Suppressor macrophage (primary cell): ENCODE results near the gene SLC31A1.
"Not testable (repeated sequence)": the region's sequence is repeated elsewhere in the genome, so short reads cannot be mapped to it uniquely, and the experiment has no call there.

ENCODE experiments used
- DNase-seq, 4 experiments: peaks; one replicate each; pipeline ENCODE4 v3.0.0-alpha.2; 2020 to 2022

SLC31A1 gene

GRCh38 chr9:113220467-113221002, 809 bp upstream of the SLC31A1 start:
- peak in 1 of 4 experiments; percentile 28 for DNase-seq

GRCh38 chr9:113221800-113222481, 597 bp downstream of the SLC31A1 start:
- peak in 2 of 4 experiments; percentile 25 to 26 for DNase-seq

- peak in 3 of 4 experiments; percentile 28 to 58 (median 58) for DNase-seq
Measured at GRCh38 chr9:113222482-113222841, 1.1 kb downstream of the SLC31A1 start.

GRCh38 chr9:113223963-113224362, 2.6 kb downstream of the SLC31A1 start:
- no peak for DNase-seq

DNA sequence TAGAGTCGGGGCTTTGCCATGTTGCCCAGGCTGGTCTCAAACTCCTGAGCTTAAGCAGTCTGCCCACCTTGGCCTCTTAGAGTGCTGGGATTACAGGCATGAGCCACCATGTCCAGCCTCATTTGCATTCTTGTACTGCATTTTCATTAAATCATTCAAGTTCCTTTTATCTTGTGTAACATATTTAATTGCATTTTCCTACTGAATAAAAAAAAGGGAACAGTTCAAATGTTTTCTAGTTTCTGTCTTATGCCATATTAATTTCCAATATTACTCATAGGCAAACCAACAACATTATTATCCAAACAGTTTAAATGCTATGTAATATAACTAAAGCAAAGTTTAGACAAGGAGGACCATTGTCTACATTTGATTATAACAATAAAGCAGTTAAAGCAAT, 6.1 kb downstream of the SLC31A1 start:
- peak in 2 of 4 experiments; percentile 6 to 35 for DNase-seq

GRCh38 chr9:113228130-113228665, 6.9 kb downstream of the SLC31A1 start:
- no peak for DNase-seq

GRCh38 chr9:113231701-113232100, 10.4 kb downstream of the SLC31A1 start:
- DNase-seq, result no peak

- DNase-seq, result peak in 1 of 4 experiments; percentile 27
Measured at GRCh38 chr9:113235701-113236255, 14.4 kb downstream of the SLC31A1 start.

- no peak for DNase-seq
Measured at GRCh38 chr9:113237026-113237425, 15.7 kb downstream of the SLC31A1 start.

GRCh38 chr9:113238202-113238858, 17.0 kb downstream of the SLC31A1 start:
- no peak for DNase-seq

GRCh38 chr9:113238859-113239232, 17.5 kb downstream of the SLC31A1 start:
- peak in 3 of 4 experiments; percentile 17 to 25 (median 19) for DNase-seq

- DNase-seq, result no peak
Measured at GRCh38 chr9:113241161-113241560, 19.8 kb downstream of the SLC31A1 start.

DNA sequence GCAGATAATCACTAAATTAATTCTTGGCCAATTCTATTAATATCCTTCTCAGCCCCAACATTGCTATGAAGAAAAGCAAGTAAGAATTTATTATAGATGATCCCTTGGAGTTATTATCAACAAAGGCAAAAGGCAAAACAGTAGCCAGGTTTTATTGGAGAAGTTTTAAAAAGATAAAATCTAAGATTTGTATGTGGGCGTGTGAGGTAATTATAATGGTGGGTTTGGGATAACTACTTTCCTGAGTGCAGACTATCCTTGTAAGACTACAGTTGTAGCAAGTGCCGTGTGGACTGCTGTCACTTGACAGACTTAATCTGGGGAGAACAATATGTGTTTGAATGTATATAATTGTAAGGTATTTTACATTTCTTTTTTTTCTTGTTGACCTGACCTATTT, 23.2 kb downstream of the SLC31A1 start:
- no peak for DNase-seq

GRCh38 chr9:113245894-113246293, 24.6 kb downstream of the SLC31A1 start:
- DNase-seq, result no peak

GRCh38 chr9:113246928-113247327, 25.6 kb downstream of the SLC31A1 start:
- DNase-seq, result peak in 1 of 4 experiments; percentile 12

DNA sequence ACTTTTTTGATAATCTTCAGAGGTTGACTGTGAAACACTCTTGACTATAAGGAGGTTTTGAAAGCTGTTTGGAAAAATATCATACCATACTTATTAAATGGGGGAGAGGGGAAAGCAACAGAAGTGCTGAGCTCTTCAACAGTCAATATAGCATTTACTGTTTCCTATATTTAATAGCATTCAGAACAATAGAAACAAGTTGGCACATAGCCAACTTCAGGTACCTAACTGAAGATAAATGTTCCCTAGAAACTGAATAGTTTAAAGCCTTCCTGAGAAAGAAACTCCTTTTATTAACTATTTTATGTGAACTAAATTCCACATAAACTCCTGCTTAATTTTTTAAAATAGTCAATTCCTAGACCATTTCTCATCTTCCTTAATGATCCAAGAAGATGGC, 26.3 kb downstream of the SLC31A1 start:
- DNase-seq, result no peak

GRCh38 chr9:113249661-113250060, 28.3 kb downstream of the SLC31A1 start:
- DNase-seq, result not testable (repeated sequence)

DNA sequence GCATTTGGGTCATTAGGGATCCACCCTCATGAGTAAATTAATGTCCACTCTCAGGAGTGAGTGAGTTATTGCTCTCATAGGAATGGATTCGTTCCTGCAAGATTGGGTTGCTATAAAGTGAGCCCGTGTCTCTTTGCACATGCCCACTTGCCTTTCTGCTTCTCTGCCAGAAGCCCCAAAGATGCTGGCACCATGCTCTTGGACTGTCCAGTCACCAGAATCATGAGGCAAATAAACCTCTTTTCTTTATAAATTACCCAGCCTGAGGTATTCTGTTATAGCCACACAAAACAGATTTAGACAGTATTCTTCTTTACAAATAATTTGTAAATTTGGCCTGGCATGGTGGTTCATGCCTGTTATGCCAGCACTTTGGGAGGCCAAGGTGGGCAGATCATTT, 29.5 kb downstream of the SLC31A1 start:
- DNase-seq, result no peak

GRCh38 chr9:113254991-113255390, 33.6 kb downstream of the SLC31A1 start:
- no peak for DNase-seq

DNA sequence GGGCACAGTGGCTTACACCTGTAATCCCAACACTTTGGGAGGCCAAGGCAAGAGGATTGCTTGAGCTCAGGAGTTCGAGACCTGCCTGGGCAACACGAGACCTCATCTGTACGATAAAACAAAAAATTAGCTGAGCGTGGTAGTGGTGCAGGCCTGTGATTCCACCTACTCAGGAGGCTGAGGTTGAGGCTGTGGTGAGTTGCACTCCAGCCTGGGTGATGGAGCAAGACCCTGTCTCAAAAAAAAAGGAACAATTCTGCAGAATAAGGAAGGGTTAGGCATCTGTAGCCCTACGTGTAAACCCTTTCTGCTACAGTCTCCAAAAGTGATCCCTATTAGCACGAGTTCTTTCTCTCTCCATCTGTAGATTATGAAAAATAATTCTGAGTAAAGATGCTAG, 34.1 kb downstream of the SLC31A1 start:
- peak; percentile 45 to 76 (median 72) for DNase-seq

DNA sequence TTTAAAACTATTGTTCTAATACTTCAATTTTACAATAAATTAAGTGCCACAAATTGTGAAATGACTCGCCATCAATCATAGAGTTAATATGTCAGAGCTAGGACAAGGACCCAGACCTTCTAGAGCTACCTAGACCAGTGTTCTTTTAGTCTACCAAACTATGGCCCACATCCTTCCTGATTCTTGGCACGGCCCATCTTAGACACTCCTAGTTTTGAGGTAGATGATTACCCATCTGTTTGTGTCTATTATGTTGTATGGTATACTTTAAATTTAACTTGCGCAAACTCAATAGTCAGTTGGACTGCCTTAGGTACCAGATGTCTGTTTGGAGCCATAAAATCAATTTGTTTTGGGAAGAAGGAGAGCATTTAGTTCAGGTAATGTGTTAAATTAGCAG, 36.5 kb downstream of the SLC31A1 start:
- DNase-seq, result no peak

DNA sequence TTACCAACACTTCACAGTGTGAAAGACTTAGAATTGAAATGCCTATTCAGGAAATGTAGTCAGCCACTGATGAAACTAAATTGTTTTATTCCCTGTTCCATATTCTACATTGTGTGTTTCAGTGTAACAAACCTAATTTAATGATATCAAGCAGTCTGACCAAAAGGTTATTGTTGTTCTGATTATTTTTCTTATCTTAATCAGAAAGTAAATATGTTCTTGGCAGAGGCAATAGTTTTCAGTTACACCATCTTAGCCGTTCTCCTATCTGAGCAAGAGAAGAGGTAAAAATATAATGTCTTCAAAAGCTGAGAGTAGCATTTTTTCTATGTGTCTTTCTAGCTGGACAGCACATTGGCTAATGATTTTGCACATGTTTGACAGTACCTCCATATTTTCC, 36.9 kb downstream of the SLC31A1 start:
- no peak for DNase-seq

DNA sequence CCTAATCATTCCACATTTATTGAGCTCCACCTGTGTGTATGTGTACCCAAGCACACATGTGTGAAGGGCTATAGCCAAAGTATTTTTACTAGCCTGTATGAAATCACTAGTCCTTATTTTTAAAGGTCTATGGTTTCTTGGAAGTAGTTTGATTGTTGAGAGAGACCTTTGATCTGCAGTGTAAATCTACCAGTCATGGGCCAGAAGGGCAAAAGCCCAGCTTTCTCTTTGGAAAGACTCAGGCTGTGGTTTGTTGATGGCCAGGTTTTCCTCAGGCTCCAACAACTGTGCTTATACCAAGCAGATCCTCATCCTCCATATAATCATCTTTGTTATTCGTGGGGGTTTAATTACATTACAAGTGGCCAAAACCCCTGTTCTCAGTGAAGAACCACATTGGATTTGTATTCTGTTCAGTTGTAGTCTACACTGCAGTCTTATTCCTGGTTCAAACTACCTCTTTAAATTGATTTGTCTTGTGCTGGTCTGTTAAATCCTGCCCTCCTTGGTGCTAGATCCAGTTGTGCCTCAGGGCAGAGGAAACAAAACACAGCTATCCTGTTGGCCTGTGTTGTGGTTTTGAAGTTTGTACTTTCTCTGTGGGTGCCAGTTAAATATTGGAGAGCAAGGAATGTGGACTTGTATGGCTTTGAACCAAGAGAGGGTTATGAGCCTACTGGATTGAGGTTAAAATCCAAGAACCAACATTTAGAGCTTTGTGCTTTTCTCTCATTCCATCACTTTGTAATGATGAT, 40.8 kb downstream of the SLC31A1 start:
- DNase-seq, result no peak
